Right lobe of liver (tissue), 4 donors: ENCODE data around the gene DCUN1D3.

Experiments
- CTCF ChIP-seq, 4 donors: fragments of 200-600 bp in 3 of 4; fragments of 450-650 bp in 1 of 4; IDR thresholded peaks; one replicate each; pipeline versions ENCODE4 v1.5.1 to v1.8.0; 2016 to 2022; ENCODE audit warnings: antibody characterized with exemption in 4 of 4, mild to moderate bottlenecking in 2 of 4
- POLR2A ChIP-seq: fragments of 450-650 bp; IDR thresholded peaks from one replicate; pipeline ENCODE4 v1.6.1; 2017; ENCODE audit warnings: antibody characterized with exemption, mild to moderate bottlenecking
- donor health status: DM: no; HTN: no; CAD: no.
- donor health status: DM: no; HTN: no; CAD: no.
- donor health status: DM: no; HTN: yes; CAD: no.

- TF ChIP-seq CTCF (IDR thresholded peaks at IDR 0.05) (peak; percentile 96 to 98 (median 97)), POLR2A (no peak)
Observed at GRCh38 chr16:20849589-20850390, 50.4 kb downstream of the DCUN1D3 start.
